DND-41 (cell line): ENCODE results near the gene MTMR2.
"Not testable (repeated sequence)": the region's sequence is repeated elsewhere in the genome, so short reads cannot be mapped to it uniquely, and the experiment has no call there.

Source experiments
- ATAC-seq: fragments of 200-7000 bp; cut with Tn5 transposase; 3 replicates; pipeline ENCODE4 v1.9.1; 2021; ENCODE audit warnings: low read depth; ENCODE audit not compliant: insufficient read depth
- DNase-seq: peaks from one replicate; pipeline ENCODE4 v3.0.0-alpha.2; 2020
- H2AFZ ChIP-seq: 2 replicates; pipeline ENCODE4 v1.6.0; 2012; ENCODE audit warnings: low read depth, low read length
- H3K27ac ChIP-seq: 2 replicates; pipeline ENCODE4 v1.5.1; 2012; ENCODE audit warnings: low read length, inconsistent platforms
- H3K27me3 ChIP-seq: fragments of 200-600 bp; sonication (generic); 2 replicates; pipeline ENCODE4 v1.6.0; 2012; ENCODE audit warnings: low read length, mild to moderate bottlenecking, inconsistent platforms; ENCODE audit not compliant: insufficient read depth, poor library complexity
- H3K36me3 ChIP-seq: 2 replicates; pipeline ENCODE4 v1.5.1; 2012; ENCODE audit warnings: low read length, inconsistent platforms; ENCODE audit not compliant: insufficient read depth
- H3K4me1 ChIP-seq: 2 replicates; pipeline ENCODE4 v1.5.1; 2012; ENCODE audit warnings: mild to moderate bottlenecking, low read length; ENCODE audit not compliant: insufficient read depth
- H3K4me2 ChIP-seq: 2 replicates; pipeline ENCODE4 v1.6.0; 2012; ENCODE audit warnings: mild to moderate bottlenecking, moderate library complexity, low read length, inconsistent platforms; ENCODE audit not compliant: insufficient read depth
- H3K4me3 ChIP-seq, 2 experiments: fragments of 200-600 bp in 1 of 2; shearing (Covaris generic) in 1 of 2; 2 replicates each; pipeline ENCODE4 v1.5.1; 2012 to 2016; ENCODE audit warnings: inconsistent platforms in 2 of 2, low read length in 2 of 2, mild to moderate bottlenecking in 2 of 2, low read depth in 1 of 2, moderate library complexity in 1 of 2
- H3K79me2 ChIP-seq: 2 replicates; pipeline ENCODE4 v1.6.0; 2012; ENCODE audit warnings: low read length, inconsistent platforms; ENCODE audit not compliant: insufficient read depth
- H3K9ac ChIP-seq: 2 replicates; pipeline ENCODE4 v1.6.0; 2012; ENCODE audit warnings: low read depth, mild to moderate bottlenecking, inconsistent platforms, low read length, moderate library complexity
- H3K9me3 ChIP-seq: 2 replicates; pipeline ENCODE4 v1.5.1; 2012; ENCODE audit warnings: low read length, moderate library complexity, mild to moderate bottlenecking, inconsistent platforms; ENCODE audit not compliant: insufficient read depth, severe bottlenecking
- H4K20me1 ChIP-seq: 2 replicates; pipeline ENCODE4 v1.6.0; 2012; ENCODE audit warnings: low read length; ENCODE audit not compliant: insufficient read depth
- EZH2 ChIP-seq: IDR thresholded peaks from 3 replicates; pipeline ENCODE4 v1.6.1; 2012; ENCODE audit warnings: borderline replicate concordance, low read depth, mild to moderate bottlenecking, moderate library complexity, low read length, inconsistent platforms; ENCODE audit not compliant: severe bottlenecking
- TF ChIP-seq, protein P1 (sequence below): IDR thresholded peaks from 2 replicates; pipeline ENCODE4 v1.5.1; 2012; ENCODE audit warnings: borderline replicate concordance, low read length, moderate library complexity, mild to moderate bottlenecking; ENCODE audit not compliant: poor library complexity, severe bottlenecking; ENCODE audit errors: extremely low read depth

MTMR2 gene

DNA sequence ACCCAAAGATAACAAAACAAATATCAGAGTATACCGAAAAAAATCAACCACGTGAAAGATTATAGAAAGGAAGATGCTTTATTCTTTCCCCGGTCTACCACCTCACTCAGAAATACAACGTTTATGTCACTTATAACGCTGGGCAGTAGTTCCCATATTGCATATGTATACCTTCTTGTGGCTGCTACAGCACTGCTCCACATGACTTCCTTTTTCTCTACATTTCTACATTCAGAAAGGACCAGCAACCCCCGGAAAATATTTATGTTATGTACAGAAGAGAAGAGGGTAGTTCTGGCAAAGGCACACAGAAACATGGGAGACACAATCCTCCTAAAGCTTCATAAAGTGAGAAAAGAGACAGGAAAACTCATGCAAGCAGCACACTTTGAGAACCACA lies 56.8 kb downstream of the MTMR2 start:
- Histone ChIP-seq H3K27ac (no peak overlapping the region), H2AFZ (no peak overlapping the region), H4K20me1 (no peaks in the 10 kb centered on the region), H3K36me3 (peaks cover 23% of the 10 kb centered on the region; the same call in 1 of the 2 replicates), H3K4me2 (no peak overlapping the region), H3K27me3 (no peaks in the 10 kb centered on the region), H3K9ac (no peak overlapping the region), H3K79me2 (no peaks in the 10 kb centered on the region), H3K9me3 (no peaks in the 10 kb centered on the region), H3K4me3 (no peak overlapping the region), H3K4me1 (no peaks in the 10 kb centered on the region)
- ATAC-seq: no peak
- DNase-seq: no peak
- TF ChIP-seq, protein P1, sequence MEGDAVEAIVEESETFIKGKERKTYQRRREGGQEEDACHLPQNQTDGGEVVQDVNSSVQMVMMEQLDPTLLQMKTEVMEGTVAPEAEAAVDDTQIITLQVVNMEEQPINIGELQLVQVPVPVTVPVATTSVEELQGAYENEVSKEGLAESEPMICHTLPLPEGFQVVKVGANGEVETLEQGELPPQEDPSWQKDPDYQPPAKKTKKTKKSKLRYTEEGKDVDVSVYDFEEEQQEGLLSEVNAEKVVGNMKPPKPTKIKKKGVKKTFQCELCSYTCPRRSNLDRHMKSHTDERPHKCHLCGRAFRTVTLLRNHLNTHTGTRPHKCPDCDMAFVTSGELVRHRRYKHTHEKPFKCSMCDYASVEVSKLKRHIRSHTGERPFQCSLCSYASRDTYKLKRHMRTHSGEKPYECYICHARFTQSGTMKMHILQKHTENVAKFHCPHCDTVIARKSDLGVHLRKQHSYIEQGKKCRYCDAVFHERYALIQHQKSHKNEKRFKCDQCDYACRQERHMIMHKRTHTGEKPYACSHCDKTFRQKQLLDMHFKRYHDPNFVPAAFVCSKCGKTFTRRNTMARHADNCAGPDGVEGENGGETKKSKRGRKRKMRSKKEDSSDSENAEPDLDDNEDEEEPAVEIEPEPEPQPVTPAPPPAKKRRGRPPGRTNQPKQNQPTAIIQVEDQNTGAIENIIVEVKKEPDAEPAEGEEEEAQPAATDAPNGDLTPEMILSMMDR: no peak

DNA sequence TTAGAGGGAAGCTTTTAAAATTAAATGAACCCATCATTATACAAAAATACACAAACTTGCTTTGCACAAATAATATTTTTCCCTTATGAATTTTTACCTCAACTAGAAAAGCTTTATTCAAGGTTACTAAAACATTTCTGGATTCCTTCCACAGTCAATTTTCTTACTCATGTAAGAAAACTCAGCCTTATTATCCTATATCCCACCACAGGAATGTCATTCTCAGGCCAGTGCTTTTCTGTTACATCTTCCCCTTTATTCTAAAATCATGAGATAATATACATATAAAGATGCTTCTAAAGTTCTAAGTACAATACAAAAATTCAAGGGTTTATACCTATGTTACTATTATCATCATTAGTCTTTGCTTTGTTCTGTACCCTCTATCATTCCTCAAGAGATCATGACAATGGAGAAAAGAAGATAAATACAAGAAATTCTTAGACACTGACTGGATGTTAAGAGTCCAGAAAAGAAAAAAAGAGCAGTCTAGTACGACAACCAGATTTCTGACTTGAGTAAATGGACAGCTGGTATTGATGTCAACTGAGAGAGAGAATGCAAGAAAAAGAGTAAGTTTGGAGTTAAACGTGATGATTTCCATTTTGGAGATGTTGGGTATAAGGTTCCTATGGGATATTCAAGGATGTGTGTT lies 60.3 kb downstream of the MTMR2 start:
- Histone ChIP-seq H4K20me1 (no peaks in the 10 kb centered on the region), H3K79me2 (no peaks in the 10 kb centered on the region), H3K9ac (no peak overlapping the region), H3K36me3 (peaks cover 40% of the 10 kb centered on the region; the same call in 1 of the 2 replicates), H3K4me2 (no peak overlapping the region), H3K4me1 (no peaks in the 10 kb centered on the region), H3K4me3 (no peak overlapping the region), H3K27ac (no peak overlapping the region), H3K27me3 (no peaks in the 10 kb centered on the region), H3K9me3 (no peaks in the 10 kb centered on the region), H2AFZ (no peak overlapping the region)
- ATAC-seq (no peak), DNase-seq (no peak)
- TF ChIP-seq, protein P1: no peak
- TF ChIP-seq EZH2: no peak

DNA sequence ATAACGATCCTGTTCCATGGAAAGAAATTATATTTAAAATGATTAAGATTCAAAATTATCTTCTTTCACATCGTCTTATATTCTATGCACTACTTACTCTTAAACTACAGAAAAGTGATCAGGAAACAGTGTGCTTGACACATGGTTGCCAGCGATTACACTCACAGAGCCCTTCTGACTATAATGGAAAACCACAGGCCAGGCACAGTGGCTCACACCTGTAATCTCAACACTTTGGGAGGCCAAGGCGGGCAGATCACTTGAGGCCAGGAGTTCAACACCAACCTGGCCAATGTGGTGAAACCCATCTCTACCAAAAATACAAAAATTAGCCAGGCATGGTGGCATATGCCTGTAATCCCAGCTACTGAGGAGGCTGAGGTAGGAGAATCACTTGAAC lies 63.9 kb downstream of the MTMR2 start:
- H3K27me3 ChIP-seq, H3K4me2 ChIP-seq, ATAC-seq, H3K27ac ChIP-seq, H3K4me1 ChIP-seq, H3K9ac ChIP-seq, H3K9me3 ChIP-seq, H3K79me2 ChIP-seq, H3K4me3 ChIP-seq, DNase-seq, H2AFZ ChIP-seq, H4K20me1 ChIP-seq: not testable (repeated sequence)
- H3K36me3 ChIP-seq: peaks cover 68% of the 10 kb centered on the region; the same call in 1 of the 2 replicates

DNA sequence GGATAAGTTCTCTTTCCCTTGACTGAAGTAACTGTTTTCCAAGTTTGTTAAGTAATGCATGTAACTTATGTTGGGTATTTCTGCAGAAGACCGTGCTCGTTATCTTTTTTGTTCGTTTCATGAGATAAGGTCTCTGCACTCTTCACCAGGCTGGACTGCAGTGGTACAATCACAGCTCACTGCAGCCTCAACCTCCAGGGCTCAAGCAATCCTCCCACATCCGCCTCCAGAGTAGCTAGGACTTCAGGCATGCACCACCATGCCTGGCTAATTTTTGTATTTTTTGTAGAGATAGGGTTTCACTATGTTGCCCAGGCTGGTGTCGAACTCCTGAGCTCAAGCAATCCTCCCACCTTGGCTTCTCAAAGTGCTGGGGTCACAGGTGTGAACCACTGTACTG lies 69.5 kb downstream of the MTMR2 start:
- not testable (repeated sequence) for H3K4me2 ChIP-seq, H2AFZ ChIP-seq, H4K20me1 ChIP-seq, H3K9ac ChIP-seq, DNase-seq, H3K4me1 ChIP-seq, H3K9me3 ChIP-seq, H3K4me3 ChIP-seq, H3K27ac ChIP-seq, H3K79me2 ChIP-seq, ATAC-seq, H3K27me3 ChIP-seq
- H3K36me3 ChIP-seq: peaks cover 40% of the 10 kb centered on the region; the same call in 1 of the 2 replicates
